Stimulated activated CD8-positive, alpha-beta memory T cell treated with anti-CD3 and anti-CD28 coated beads, Interleukin-2, amount 100 ng/mL, for 1 hour (primary cell): ENCODE data around the gene PSORS1C2.
A peak's percentile ranks its signal among the peaks of the same experiment; 100 is the strongest.

Experiments used
- DNase-seq, 2 donors: peaks; one replicate each; pipeline ENCODE4 v3.0.0-alpha.2; 2020; ENCODE audit warnings: low read depth in 2 of 2

Gene PSORS1C2

DNA sequence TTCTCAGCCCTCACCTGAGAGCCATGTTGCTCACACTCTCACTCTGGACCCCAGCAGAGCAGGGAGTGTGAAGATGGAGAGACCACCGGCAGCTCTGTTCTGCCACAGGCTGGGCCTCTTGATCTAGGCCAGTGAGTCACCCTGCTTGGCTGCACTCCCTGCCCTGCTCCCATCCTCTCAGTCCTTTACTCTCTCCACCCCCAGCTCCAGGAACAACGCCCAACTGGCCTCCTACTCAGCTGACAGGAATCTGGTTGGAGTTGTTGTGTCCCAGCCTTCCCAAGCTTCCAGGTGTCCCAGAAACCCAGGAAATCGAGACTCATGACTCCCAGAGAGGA lies 24.4 kb downstream of the PSORS1C2 start, which contains the start of gene PSORS1C1:
PSORS1C1 (plus strand) TSS at position 260 of the 338 bp plus-strand sequence. CDS start 14,833 bp downstream, outside the sequence.
- no peak for DNase-seq

DNA sequence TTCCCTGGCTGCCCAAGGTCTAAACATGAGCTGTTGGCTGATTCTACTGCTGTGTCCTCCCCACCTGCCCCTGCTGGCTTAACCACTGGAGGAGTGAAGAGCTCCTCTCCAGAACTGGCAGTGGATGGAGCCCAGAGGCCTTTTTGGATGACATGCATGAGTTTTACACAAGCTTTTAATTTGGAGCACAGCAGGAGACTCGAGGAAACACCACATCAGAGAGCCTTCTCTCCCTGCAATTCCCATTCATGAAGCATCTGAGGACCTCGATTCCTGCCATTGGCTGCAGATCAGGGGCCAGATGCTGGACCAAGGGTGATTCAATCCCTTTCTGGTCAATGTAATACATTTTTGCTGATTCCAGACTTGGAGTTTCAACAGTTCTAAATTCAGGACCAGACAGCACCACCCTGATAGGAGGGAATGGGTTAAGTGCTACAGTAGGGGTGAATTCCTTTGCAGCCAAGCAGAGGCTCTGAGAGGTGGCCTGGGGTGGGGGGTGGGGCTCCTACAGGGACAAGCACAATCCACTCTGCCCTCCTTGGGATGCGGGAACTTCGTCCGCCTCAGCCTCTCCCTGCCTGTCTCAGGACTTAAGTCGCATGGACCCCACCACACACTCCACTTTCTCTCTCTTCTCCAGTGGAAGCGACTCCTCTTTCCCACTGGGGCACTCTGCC lies 24.9 kb downstream of the PSORS1C2 start:
- no peak for DNase-seq

DNA sequence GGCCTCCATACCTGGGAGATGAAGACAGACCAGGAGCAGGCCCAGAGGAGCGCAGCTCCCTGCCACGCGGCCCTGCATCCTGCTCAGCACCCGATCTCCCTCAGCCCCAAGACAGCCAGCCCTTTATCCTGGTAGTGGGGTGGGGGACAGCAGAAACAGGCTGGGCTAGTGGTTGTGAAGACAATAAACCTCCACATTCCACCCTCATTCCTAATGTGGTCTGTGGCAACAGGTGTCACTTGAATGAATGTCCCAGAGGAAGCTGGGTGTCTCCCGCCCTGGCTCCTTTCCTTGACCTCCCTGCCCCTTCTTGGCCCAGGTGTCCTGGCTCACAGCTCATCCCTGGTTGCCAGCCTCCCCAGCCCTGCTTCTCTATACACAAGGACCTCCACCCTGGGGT lies 26.4 kb downstream of the PSORS1C2 start, which contains the start of gene C6orf15:
C6orf15 (minus strand) TSS at position 98 of the 400 bp plus-strand sequence; CDS start at position 78, 20 bp downstream.
- DNase-seq, result no peak

DNA sequence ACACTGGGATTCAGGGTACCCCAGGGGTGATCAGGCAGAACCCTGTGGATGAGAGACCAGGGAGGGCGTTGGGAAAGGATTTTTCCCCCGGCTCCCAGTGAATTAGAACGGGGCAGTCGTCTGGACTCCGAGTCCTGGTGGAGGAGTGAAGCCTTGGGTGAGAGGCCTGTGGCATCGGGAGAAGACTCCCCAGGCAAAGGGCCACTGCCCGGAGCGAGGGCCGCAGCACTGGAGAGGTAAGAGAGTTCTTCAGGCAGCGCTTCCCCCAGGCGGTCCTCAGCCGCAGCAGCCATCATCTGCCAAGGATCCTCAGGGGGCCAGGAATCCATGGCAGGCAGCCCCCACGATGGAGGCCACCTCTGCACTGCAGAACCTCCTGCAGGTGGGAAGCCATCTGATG lies 27.2 kb downstream of the PSORS1C2 start:
- no peak for DNase-seq

DNA sequence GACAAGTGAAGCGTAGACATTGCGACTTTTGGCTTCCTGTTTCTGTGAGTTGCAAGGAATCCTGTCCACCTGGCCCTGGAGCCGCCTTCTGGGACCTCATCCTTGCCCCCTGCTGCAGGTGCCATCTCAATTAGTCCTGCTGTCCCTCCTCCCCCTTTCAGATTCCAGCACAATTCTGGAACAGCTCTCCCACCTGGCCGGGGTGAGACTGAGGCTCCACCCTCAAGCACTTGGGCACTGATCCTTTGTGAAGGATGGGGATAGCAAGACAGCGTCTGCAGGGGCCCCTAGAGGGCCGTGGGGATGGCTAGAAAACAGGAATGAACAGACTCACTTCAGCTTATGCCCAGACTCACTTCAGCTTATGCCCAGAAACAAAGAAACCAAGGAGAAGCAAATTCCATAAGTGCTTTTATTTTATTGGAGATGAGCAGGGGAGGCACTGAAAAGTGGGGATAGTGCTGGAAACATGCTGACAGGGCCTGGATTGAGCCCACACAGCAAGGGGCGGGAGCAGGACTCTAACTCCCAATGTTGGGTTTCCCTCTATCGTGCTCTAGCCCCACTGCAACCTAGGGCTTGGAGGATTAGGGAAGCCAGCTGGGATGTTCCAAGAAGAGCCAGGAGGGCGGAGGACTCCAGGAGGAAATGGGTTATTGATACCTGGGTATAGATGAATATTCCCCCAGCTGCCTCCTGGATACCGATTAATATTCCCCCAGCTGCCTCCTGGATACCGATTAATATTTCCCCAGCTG lies 27.9 kb downstream of the PSORS1C2 start:
- DNase-seq, result no peak

DNA sequence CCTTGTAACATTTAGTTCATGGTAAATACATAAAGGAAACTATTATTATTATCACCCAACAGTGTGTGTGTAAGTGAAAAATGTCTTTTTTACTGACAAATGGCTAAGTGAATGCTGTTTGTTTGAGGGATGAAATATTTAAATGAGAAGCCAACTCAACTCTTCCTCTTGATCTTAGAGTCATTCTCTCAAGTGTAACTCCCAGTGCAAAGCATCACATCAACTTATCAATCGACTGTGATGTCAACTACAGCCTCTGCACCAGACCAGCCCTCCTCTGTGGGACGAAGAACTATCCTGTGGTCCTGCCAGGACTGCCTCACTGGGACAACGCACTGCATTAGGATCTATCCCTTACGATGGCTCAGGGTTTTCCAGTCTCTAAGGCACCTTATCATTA lies 31.8 kb downstream of the PSORS1C2 start:
- no peak for DNase-seq

DNA sequence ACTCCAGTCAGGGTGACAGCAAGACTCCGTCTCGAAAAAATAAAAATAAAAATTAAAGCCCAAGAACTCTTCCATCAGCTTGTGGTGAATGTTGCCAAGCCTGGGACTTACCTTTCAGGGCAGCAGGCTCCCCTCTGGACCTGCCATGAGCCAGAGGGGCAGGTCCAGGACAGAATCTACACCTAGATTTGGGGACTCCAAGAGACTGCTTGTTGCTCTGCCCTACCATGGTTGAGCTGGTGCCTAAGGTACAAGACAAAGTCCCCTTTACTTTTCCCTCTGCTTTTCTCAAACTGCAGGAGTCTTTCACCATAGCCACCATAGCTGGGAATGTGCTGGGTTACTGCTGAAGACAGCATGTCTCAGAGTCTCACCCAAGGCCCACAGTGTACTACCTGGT lies 35.7 kb downstream of the PSORS1C2 start:
- no peak for DNase-seq

DNA sequence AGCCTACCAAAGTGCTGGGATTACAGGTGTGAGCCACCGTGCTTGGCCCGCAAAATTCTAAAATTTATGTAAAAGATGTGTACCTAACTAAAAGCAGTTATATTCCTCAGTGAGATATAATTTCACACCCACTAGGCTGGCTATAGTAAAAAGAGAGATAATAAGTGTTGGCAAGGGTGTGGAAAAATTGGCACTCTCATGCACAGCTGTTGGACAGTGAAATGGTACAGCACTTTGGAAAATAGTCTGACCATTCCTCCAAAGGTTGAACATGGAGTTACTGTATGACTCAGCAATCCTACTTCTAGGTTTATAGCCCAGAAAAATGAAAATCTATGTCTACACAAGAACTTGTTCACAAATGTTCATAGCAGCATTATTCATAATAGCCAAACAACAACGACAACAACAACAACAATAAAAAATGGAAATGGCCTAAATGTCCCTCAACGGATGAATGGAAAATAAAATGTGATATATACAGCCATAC lies 40.4 kb downstream of the PSORS1C2 start:
- DNase-seq, result no peak

DNA sequence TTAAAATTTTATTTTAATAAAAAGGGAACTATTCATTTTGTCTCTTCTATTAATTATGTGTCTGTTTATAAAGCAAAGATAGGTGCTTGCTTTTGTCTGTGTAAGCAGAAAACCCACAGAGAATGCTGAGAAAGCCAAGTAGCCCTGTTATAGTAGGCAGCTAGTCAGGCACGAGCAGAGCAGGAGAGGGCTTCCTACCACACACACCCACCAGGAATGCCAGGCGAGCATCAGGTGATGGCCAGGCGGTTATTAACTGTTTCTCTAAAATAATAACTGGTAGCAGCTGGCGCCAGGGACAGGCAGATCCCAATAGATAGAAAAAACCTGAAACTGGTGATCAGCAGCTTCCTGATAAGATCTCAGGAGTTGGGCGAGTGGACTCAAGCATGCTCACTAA lies 42.2 kb downstream of the PSORS1C2 start:
- no peak for DNase-seq

DNA sequence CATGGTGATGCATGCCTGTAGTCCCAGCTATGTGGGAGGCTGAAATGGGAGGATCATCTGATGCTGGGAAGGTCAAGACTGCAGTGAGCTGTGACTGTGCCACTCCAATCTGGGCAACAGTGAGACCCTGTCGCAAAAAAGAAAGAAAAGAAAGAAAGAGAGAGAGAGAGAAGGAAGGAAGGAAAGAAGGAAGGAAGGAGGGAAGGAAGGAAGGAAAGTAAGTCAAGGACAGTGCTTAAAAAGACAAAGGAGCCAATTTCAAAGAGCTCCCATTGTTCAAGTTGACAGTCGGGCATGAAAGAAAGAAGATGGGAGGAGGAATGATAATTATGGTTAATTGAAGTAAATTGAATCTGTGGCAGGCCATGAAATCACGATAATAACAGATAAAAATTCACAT lies 42.7 kb downstream of the PSORS1C2 start:
- no peak for DNase-seq

DNA sequence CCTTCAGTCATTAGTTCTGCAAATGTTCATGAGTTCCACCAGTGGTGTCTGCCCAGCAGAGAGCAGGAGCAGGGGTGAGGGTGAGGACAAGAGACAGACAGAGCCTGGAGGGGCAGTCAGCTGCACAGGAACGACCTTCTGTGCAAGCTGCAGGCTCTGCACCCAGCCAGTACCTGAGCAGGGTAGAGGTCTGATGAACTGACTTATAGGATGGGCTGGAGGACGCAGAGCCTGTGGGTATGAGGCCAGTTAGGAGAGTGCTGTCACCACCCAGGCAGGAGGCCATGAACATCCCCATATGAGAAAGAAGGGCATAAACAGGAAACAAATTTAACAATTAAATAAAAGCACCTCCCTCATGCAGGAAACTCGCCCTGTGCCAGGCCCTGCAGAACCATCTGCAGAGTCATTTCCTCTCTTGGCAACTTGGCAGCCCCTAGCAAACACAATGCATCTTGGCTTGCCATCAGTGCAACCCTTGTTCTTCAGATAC lies 44.4 kb downstream of the PSORS1C2 start:
- DNase-seq, result peak in 1 of 2 donors; percentile 2

DNA sequence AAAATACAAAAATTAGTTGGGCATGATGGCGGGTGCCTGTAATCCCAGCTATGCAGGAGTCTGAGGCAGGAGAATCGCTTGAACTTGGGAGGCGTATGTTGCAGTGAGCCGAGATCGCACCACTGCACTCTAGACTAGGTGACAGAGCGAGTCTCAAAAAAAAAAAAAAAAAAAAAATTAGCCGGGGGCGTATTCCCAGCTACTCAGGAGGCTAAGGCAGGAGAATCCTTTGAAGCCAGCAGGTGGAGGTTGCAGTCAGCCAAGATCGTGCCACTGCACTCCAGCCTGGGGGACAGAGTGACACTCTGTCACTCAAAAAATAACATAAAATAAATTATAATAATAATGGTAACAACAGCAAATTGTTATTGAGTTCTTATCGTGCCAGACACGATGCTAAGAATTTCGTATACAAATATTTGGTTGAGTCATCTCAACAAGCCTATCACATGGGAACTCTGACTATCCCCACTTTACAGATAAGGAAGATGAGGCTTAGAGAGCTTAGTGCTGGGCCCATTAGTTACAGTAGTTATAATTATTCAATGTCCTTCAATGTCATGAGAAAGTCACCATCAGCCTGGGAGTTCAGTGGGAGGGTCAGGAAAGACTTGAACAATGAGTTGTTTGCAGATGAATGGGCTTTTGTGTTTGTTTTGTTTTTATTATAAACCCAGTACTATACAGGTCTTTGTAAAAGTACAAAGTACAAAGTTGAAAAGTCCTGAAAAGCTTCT lies 45.9 kb downstream of the PSORS1C2 start:
- DNase-seq, result no peak

DNA sequence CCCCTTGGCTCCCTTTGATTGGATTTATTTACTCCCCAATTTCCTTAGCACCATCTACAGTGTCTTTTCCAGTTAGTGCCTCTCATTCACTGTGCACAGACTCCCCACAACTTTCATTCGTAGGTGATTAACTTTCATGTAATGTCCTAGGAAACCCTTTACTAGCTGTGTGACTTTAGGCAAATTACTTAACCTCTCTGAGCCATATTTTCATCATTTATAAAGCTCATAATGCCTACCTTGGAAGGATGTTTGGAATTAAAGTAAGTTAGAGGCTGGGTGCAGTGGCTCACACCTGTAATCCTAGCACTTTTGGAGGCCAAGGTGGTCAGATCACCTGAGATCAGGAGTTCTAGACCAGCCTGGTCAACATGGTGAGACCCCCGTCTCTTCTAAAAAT lies 46.6 kb downstream of the PSORS1C2 start:
- no peak for DNase-seq

DNA sequence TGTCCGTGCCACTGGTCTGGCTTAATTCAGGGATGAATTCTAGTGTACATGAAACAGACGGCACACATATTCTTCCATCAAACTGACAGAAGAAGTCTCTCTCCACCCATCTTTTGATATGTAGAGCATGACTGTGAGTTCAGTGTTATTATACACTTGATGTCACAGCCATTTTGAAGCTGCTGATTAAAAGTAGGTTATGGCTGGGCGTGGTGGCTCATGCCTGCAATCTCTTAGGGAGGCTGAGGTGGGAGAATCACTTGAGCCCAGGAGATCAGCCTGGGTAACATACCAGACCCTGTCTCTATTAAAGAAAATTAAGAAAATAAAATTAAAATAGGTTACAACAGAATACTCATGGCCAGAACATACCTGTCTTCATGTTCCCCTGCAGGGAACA lies 47.2 kb downstream of the PSORS1C2 start:
- DNase-seq, result no peak

DNA sequence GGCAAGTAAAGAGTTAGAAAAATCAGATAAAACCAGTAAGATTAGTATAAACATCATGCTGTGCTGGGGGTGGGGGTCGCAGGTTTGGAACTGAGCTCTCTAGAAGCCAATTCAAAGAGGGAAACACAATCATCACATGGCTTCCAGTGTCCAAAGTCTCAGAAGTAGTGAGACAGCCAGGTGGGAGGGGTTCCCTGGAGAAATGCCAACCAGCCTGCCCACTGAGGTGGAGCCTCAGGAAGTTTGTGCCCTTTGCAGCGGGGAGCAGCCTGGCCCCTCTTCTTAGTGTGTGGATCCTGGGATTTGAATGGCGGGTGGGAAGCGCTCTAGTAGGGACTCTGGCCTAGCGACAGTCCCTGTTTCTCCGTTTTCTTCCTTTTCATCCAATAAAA lies 47.9 kb downstream of the PSORS1C2 start:
- DNase-seq, result no peak

DNA sequence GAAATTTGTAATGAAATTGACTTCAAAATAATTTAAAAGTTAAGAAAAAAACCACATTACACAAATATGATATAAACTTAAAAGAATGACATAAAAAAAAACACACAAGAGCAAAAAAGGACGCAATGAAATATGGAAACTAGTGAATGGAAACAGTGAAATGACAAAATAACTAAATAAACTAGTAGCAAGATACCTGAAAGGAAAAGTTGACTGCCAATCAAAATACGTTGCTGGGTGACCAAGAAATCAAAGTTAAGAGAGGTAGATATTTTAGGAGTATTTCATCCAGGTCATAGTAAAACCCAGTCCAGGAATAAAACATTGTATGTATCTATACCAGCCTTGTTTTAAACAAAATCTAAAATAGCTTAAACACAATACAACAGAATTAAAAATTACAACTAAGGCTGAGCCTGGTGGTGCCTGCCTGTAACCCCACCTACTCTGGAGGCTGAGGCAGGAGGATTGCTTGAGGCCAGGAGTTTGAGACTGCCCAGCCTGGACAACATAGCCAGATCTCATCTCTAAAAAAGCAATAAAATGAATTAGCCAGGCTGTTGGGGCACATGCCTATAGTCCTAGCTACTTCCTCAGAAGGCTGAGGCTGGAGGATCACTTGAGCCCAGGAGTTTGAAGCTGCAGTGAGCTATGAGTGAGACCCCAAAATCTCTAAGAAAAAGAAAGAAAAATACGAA lies 48.4 kb downstream of the PSORS1C2 start:
- no peak for DNase-seq
